Astrocyte (in vitro differentiated cells and primary cell): ENCODE results near the gene PXK. TPM values are rescaled to one million over a fixed set of nuclear protein-coding genes. Genes with fewer than 3 reads are reported as not detected.

Experiments used
- DNase-seq: peaks from one replicate; pipeline ENCODE4 v3.0.0-alpha.2; 2010; ENCODE audit warnings: low read depth
- FAIRE-seq: peaks from 2 replicates; lab custom pipeline; 2011; peaks lifted over from hg19 to GRCh38; lab: Jason Lieb, UNC
- H2AFZ ChIP-seq: 2 replicates; pipeline ENCODE4 v1.6.0; 2012; ENCODE audit warnings: low read depth, low read length, inconsistent platforms
- H3K27ac ChIP-seq: 2 replicates; pipeline ENCODE4 v1.5.1; 2011; ENCODE audit warnings: low read depth, low read length, inconsistent platforms
- H3K27me3 ChIP-seq: 2 replicates; pipeline ENCODE4 v1.6.0; 2011; ENCODE audit warnings: low read length, inconsistent platforms; ENCODE audit not compliant: insufficient read depth
- H3K36me3 ChIP-seq: 2 replicates; pipeline ENCODE4 v1.5.1; 2011; ENCODE audit warnings: low read length, inconsistent platforms; ENCODE audit not compliant: insufficient read depth
- H3K4me1 ChIP-seq: 2 replicates; pipeline ENCODE4 v1.5.1; 2011; ENCODE audit warnings: low read length, inconsistent platforms; ENCODE audit not compliant: insufficient read depth
- H3K4me2 ChIP-seq: 2 replicates; pipeline ENCODE4 v1.6.0; 2012; ENCODE audit warnings: low read length, inconsistent platforms
- H3K4me3 ChIP-seq: 2 replicates; pipeline ENCODE4 v1.5.1; 2011; ENCODE audit warnings: low read depth, mild to moderate bottlenecking, low read length, inconsistent platforms; ENCODE audit not compliant: insufficient read depth
- H3K79me2 ChIP-seq: 2 replicates; pipeline ENCODE4 v1.6.0; 2012; ENCODE audit warnings: mild to moderate bottlenecking, low read length, inconsistent platforms; ENCODE audit not compliant: insufficient read depth
- H3K9ac ChIP-seq: 2 replicates; pipeline ENCODE4 v1.6.0; 2012; ENCODE audit warnings: mild to moderate bottlenecking, low read length, inconsistent platforms
- H3K9me3 ChIP-seq: 2 replicates; pipeline ENCODE4 v1.5.1; 2012; ENCODE audit warnings: low read depth, mild to moderate bottlenecking, low read length, inconsistent platforms; ENCODE audit not compliant: insufficient read depth
- H4K20me1 ChIP-seq: 2 replicates; pipeline ENCODE4 v1.6.0; 2012; ENCODE audit warnings: low read length, inconsistent platforms; ENCODE audit not compliant: insufficient read depth
- H3K27ac Mint-ChIP-seq: one replicate; pipeline ENCODE4 v1.8.0; 2021; ENCODE audit warnings: mild to moderate bottlenecking, mixed read lengths; ENCODE audit not compliant: unreplicated experiment
- H3K27me3 Mint-ChIP-seq: one replicate; pipeline ENCODE4 v1.8.0; 2021; ENCODE audit warnings: low read depth, mixed read lengths; ENCODE audit not compliant: unreplicated experiment
- H3K36me3 Mint-ChIP-seq: one replicate; pipeline ENCODE4 v1.8.0; 2021; ENCODE audit warnings: low read depth, mixed read lengths; ENCODE audit not compliant: unreplicated experiment
- H3K4me1 Mint-ChIP-seq: one replicate; pipeline ENCODE4 v1.8.0; 2021; ENCODE audit warnings: low read depth, mixed read lengths; ENCODE audit not compliant: unreplicated experiment
- H3K4me3 Mint-ChIP-seq: one replicate; pipeline ENCODE4 v1.8.0; 2021; ENCODE audit warnings: mild to moderate bottlenecking, moderate library complexity, mixed read lengths; ENCODE audit not compliant: unreplicated experiment
- H3K9me3 Mint-ChIP-seq: one replicate; pipeline ENCODE4 v1.8.0; 2021; ENCODE audit warnings: mild to moderate bottlenecking, mixed read lengths; ENCODE audit not compliant: unreplicated experiment
- CTCF ChIP-seq: IDR thresholded peaks from 2 replicates; pipeline ENCODE4 v1.5.1; 2011; ENCODE audit warnings: low read depth, mild to moderate bottlenecking, inconsistent platforms, low read length, moderate library complexity; ENCODE audit not compliant: insufficient read depth
- EZH2 ChIP-seq: IDR thresholded peaks from 2 replicates; pipeline ENCODE4 v1.6.1; 2012; ENCODE audit warnings: mild to moderate bottlenecking, low read length, inconsistent platforms; ENCODE audit not compliant: insufficient read depth
- total RNA-seq: library from RNA; stranded (reverse); gene quantifications from 2 replicates; pipeline ENCODE4 v1.2.1, GENCODE V29; 2021

Gene PXK
- total RNA-seq, 1 donor from 2014 or later, result 10.5 TPM

- no peak for FAIRE-seq
These were observed 26.9 kb downstream of the PXK start for GRCh38 chr3:58359621-58360020.

GRCh38 chr3:58361866-58362265, 29.2 kb downstream of the PXK start:
- no peak overlapping the region for H3K27ac Mint-ChIP-seq
- H3K4me1 Mint-ChIP-seq, result peaks cover 6% of the 10 kb centered on the region
- H3K27me3 ChIP-seq, result no peaks in the 10 kb centered on the region
- no peak for DNase-seq
- no peak for FAIRE-seq
- H3K36me3 Mint-ChIP-seq, result no peaks in the 10 kb centered on the region
- H3K9ac ChIP-seq, result no peak overlapping the region
- no peak overlapping the region for H3K27ac ChIP-seq
- H3K27me3 Mint-ChIP-seq, result no peaks in the 10 kb centered on the region
- no peaks in the 10 kb centered on the region for H3K36me3 ChIP-seq
- H3K4me3 Mint-ChIP-seq, result no peak overlapping the region
- no peaks in the 10 kb centered on the region for H3K9me3 ChIP-seq
- no peak overlapping the region for H3K4me3 ChIP-seq
- H3K4me1 ChIP-seq, result no peaks in the 10 kb centered on the region
- TF ChIP-seq EZH2 (no peak), CTCF (no peak)
- no peaks in the 10 kb centered on the region for H3K9me3 Mint-ChIP-seq
- no peak overlapping the region for H3K4me2 ChIP-seq
- H4K20me1 ChIP-seq, result peaks cover 24% of the 10 kb centered on the region
- H2AFZ ChIP-seq, result no peak overlapping the region
- H3K79me2 ChIP-seq, result peaks cover 49% of the 10 kb centered on the region

More at GRCh38 chr3:58359621-58360020, 26.9 kb downstream of the PXK start:
- Mint-ChIP-seq H3K4me1 (no peaks in the 10 kb centered on the region), H3K36me3 (no peaks in the 10 kb centered on the region), H3K9me3 (no peaks in the 10 kb centered on the region), H3K27ac (no peak overlapping the region), H3K4me3 (no peak overlapping the region), H3K27me3 (peaks cover 2% of the 10 kb centered on the region)
- Histone ChIP-seq H3K9me3 (no peaks in the 10 kb centered on the region), H3K4me3 (no peak overlapping the region), H3K27ac (no peak overlapping the region), H4K20me1 (peaks cover 31% of the 10 kb centered on the region), H3K4me1 (no peaks in the 10 kb centered on the region), H3K79me2 (peaks cover 44% of the 10 kb centered on the region), H2AFZ (no peak overlapping the region), H3K36me3 (no peaks in the 10 kb centered on the region), H3K4me2 (no peak overlapping the region), H3K9ac (no peak overlapping the region), H3K27me3 (no peaks in the 10 kb centered on the region)
- TF ChIP-seq CTCF (no peak), EZH2 (no peak)
- DNase-seq, result no peak

- FAIRE-seq, result no peak
- H3K27ac Mint-ChIP-seq, result no peak overlapping the region
- no peaks in the 10 kb centered on the region for H3K36me3 ChIP-seq
- H3K27me3 Mint-ChIP-seq, result no peaks in the 10 kb centered on the region
- H3K79me2 ChIP-seq, result peaks cover 32% of the 10 kb centered on the region
- H4K20me1 ChIP-seq, result peaks cover 13% of the 10 kb centered on the region
- no peaks in the 10 kb centered on the region for H3K27me3 ChIP-seq
- DNase-seq, result peak; percentile 58
- no peak overlapping the region for H3K9ac ChIP-seq
- H3K4me1 ChIP-seq, result no peaks in the 10 kb centered on the region
- no peak for TF ChIP-seq CTCF
- no peak for TF ChIP-seq EZH2
- no peak overlapping the region for H3K4me2 ChIP-seq
- H3K4me3 ChIP-seq, result no peak overlapping the region
- H3K4me1 Mint-ChIP-seq, result peaks cover 8% of the 10 kb centered on the region
- no peaks in the 10 kb centered on the region for H3K9me3 Mint-ChIP-seq
- H3K9me3 ChIP-seq, result no peaks in the 10 kb centered on the region
- H2AFZ ChIP-seq, result no peak overlapping the region
- H3K36me3 Mint-ChIP-seq, result peaks cover 2% of the 10 kb centered on the region
- H3K4me3 Mint-ChIP-seq, result no peak overlapping the region
- no peak overlapping the region for H3K27ac ChIP-seq
These were observed 34.0 kb downstream of the PXK start for GRCh38 chr3:58366699-58367098.
